ENCODE measurements around the gene AAGAB. TPM values are rescaled to one million over a fixed set of nuclear protein-coding genes. Genes with fewer than 3 reads are reported as not detected.

The AAGAB gene
- total and polyA plus RNA-seq, 2 donors (not counting 1 experiment from before 2014, with no cell fraction given), result 55.8 to 62.5 TPM

DNA sequence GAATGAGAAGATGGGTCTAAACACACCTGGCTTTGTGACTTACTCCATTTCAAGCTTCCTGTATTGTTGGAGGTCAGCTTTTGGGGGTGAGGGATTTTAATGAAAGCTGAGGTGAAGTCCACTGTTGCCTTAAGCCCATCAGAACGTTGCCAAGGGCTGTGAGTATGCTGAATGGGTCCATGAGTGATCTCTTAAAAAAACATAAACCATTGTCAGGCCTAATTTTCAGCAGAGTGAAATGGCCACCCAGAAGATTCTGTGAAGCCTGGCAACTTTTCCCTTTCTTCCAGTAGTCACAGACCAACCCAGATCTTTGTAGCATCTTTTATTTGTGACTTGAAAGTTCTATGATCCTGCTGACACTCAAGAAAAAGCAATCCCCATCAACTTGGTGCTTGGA lies 102.0 kb downstream of the AAGAB start:
- DNase-seq (ENCODE audit: low read depth in 2 of 2), result no peak
- H2AFZ ChIP-seq (ENCODE audit: low read length), result no peak overlapping the region
- no peaks in the 10 kb centered on the region for H3K9me3 ChIP-seq (ENCODE audit: control insufficient read depth, insufficient read depth, low read depth, low read length)
- TF ChIP-seq, protein P1, sequence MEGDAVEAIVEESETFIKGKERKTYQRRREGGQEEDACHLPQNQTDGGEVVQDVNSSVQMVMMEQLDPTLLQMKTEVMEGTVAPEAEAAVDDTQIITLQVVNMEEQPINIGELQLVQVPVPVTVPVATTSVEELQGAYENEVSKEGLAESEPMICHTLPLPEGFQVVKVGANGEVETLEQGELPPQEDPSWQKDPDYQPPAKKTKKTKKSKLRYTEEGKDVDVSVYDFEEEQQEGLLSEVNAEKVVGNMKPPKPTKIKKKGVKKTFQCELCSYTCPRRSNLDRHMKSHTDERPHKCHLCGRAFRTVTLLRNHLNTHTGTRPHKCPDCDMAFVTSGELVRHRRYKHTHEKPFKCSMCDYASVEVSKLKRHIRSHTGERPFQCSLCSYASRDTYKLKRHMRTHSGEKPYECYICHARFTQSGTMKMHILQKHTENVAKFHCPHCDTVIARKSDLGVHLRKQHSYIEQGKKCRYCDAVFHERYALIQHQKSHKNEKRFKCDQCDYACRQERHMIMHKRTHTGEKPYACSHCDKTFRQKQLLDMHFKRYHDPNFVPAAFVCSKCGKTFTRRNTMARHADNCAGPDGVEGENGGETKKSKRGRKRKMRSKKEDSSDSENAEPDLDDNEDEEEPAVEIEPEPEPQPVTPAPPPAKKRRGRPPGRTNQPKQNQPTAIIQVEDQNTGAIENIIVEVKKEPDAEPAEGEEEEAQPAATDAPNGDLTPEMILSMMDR (conservative IDR thresholded peaks at IDR 0.05 in 1 of 2, IDR thresholded peaks at IDR 0.05 in 1 of 2; ENCODE audit: low read depth in 1 of 2, low read length in 2 of 2), result no peak
- no peak for TF ChIP-seq EZH2 (IDR thresholded peaks at IDR 0.05; ENCODE audit: low read length, missing control alignments)
- H3K27me3 ChIP-seq (ENCODE audit: control insufficient read depth, insufficient read depth, low read length), result no peaks in the 10 kb centered on the region
- no peak overlapping the region for H3K4me2 ChIP-seq (ENCODE audit: extremely low read depth, insufficient read depth, low read length)
- no peaks in the 10 kb centered on the region for H4K20me1 ChIP-seq (ENCODE audit: control insufficient read depth, extremely low read depth, insufficient read depth, low read length)
- peak overlapping the region; percentile 46 for H3K27ac ChIP-seq (ENCODE audit: insufficient read depth, low read length)
- peaks cover 26% of the 10 kb centered on the region for H3K36me3 ChIP-seq (ENCODE audit: control insufficient read depth, insufficient read depth, low read length)
- H3K79me2 ChIP-seq (ENCODE audit: control insufficient read depth, insufficient read depth, low read length), result peaks cover 87% of the 10 kb centered on the region
- no peak overlapping the region for H3K4me3 ChIP-seq (replicated peaks in 1 of 4; ENCODE audit: control extremely low read depth in 1 of 4, insufficient read depth in 1 of 4, low read depth in 3 of 4, low read length in 4 of 4)
- H3K4me1 ChIP-seq (ENCODE audit: control insufficient read depth, extremely low read depth, insufficient read depth, low read length), result peaks cover 39% of the 10 kb centered on the region
- H3K9ac ChIP-seq (ENCODE audit: insufficient read depth, low read length), result no peak overlapping the region

Other genes starting within 250 kb of the AAGAB start
- gene SMAD3, start 189.1 kb downstream of the AAGAB start, total RNA-seq, result 48.8 and 69.9 TPM in 2 replicates
- gene SMAD3, start 189.1 kb downstream of the AAGAB start, polyA plus RNA-seq, result 173 and 210 TPM in 2 replicates
- 2.6 and 5.0 TPM in 2 replicates for gene IQCH, start 125 bp upstream of the AAGAB start, total RNA-seq
- gene IQCH, start 125 bp upstream of the AAGAB start, polyA plus RNA-seq, result 1.3 and 1.7 TPM in 2 replicates

Data from fibroblast of lung (primary cell).